ENCODE measurements around the gene MROH2A.

GRCh38 chr2:233830111-233830802 lies 52.1 kb downstream of the MROH2A start:
- TF ChIP-seq CTCF (conservative IDR thresholded peaks at IDR 0.05) (no peak), EZH2 (IDR thresholded peaks at IDR 0.05; ENCODE audit: low read depth) (no peak)

Measured in PC-9 (cell line).